KG1 (cell line): ENCODE data around the gene GPRC5A.

ENCODE experiments used
- DNase-seq: peaks from one replicate; lab custom pipeline; 2025; lab: John Stamatoyannopoulos, UW

GPRC5A gene

DNA sequence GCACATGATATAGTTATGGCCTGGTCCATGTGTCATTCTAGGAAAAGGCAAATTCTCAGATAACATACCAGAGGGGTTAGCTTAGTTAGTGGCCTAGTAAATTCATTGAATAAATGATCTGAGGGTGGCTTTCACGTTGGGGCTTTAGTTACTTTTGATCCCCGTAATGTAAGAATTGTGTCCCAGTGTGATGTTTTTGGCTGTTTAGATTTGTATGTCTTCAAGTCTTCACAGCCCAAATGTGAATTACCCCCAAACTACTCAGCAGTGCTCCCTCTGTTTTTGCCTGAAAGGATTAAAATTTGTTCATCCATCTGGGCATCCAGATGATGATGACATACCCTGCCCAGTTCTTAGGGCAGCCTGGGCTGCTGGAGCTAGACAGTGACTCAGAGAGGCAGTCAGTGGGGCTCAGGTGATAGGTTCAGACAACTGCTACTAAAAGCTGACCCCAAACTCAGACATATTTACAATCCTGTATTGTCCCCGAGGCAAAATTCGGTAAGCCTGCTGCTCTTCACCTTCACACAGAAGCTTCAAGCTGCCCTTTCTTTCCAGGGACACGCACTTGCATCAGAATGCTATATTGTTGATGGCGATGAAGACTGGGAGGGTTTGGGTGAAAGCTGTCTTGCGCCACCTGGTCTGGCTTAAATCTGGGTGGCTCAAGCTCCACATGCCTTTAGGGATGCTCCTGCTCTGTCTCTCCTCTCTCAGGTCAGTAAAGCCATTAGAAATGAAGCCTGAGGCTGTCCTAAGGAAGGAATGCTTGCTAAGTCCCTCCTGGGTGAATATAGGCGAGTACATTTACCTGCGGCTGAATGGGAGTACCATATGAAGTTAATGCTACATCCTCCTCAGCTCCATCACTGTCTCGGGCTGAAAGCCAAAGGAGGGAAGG, 50.3 kb downstream of the GPRC5A start:
- DNase-seq: no peak

DNA sequence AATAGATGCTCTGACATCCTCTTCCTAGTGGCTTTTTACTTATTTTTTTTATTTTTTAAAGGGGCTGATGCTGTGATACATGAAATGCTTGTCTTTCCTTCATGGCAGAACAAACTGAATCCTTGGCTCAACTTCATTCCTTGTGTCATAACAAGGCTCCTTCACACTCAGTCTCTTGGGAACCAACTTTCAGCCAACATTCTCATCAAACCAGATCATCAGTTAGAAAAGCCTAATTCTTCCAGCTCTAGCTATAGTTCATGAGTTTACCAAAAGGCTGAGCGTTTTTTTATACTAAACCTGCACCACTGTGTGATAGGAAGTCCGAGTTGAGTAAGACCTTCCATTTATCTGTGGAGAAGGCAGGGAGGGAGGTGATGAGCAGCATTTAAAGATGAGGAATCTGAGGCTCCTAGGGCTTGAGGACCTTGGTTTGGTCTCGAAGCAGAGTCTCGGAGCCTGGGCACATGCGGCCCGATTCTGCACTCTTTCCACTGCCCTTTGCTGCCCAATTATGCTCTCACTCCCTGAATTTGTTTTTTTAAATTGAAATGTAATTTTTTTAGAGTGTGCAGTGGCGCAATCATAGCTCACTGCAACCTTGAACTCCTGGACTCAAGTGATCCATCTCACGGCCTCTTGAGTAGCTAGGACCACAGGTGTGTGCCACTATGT, 52.4 kb downstream of the GPRC5A start:
- no peak for DNase-seq

DNA sequence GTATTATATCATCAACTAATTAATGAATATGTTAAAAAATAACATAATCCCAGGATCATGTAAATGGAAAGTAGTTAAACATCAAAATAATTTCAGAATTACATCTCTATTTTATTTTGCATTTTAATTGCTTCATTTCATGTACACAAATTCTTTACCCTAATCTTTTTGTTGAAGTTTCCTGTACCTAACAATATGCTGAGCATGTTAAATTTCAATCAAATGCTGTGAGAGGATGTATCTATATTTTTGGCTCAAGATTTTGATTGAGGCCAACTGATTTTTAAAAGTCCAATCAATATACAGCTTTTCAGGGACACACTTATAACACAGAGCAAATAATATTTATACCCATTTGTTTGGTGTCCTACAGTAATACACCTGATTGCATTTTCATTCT, 54.2 kb downstream of the GPRC5A start:
- DNase-seq: no peak

DNA sequence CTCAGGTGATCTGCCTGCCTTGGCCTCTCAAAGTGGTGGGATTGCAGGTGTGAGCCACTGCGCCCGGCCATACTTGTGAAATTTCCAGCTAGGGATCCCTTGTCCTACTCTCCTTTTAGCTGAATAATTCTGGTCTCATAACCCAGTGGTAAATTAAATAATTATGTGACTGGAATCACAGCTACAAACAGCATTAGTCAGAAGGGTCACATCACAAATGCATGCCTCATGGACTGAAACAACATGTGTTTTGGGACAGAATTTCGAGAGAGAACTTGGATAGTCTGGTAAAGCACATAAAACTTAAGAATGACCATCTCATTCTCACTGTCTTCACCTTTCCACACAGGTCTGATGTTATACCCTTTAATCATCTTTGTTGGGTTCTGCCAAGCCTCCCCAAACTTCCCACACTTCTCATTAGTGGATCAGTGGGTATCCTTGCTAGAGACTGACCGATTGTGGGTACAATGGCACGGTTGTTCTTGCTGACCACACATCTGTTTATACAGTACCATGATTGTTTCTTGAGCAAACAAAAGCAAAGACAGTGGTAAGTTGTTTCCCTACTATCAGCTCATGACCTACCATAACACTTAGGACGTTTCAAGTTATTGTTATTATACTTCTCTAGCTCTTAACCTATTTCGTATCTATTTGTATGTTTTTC, 55.5 kb downstream of the GPRC5A start:
- no peak for DNase-seq

DNA sequence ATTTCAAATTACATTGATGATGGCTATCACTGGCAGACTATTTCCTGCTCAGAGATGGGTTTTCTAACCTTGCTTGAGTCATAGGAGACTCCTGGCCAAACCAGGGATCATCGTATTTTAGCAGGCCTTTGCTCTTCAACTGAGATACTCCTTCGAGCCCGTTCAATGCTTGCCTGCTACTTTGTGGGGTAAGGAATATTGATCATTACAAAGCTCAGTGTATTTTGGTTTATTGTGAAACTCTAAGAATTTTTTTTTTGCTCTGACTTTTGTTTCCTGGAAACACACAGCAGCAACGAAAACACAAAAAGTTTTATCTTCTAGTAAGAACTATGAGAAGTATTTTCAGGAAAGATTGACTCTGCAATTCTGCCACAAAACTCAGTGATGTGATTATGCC, 56.5 kb downstream of the GPRC5A start:
- DNase-seq: no peak

DNA sequence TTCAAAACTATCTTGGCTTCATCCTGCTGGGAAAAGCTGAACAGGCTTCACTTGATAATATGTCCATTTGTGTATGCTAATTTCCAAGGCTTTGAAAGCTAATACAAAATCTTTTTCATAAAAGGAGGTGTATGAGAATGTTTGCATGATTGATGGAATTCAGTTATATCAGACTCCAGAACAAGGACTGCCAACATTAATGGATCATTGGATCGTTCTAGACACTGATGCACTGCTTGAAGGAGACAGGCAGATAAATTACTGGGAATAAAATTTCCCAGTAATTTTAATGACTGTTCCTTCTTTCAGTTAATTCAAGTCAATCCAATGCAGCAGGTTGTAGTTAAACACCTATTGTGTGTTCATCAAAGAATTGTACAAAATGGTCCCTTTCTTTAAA, 60.1 kb downstream of the GPRC5A start:
- no peak for DNase-seq

DNA sequence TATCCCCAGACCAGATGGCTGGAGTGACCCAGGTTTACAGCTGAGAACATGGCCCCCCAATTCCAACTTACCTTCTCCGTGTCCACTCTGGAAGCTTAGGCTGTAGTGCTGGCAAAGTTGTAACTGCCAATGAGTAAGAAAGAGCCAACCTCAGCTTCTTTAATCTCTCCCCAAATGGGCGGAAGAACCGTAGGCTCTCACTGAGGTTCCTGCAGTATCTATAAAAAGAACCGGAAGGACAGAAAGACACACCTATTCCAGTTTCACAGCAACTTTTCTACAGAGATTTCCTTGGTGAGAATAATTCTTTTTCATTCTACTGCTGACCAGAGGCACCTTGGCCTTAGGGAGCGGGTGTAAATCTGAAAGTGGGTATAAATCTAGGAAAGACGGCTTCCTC, 60.7 kb downstream of the GPRC5A start, which contains the start of gene GPRC5D:
Gene GPRC5D, minus strand, starts transcription at position 135 of the 400 bp plus-strand sequence. CDS start 1,786 bp downstream, outside the sequence.
- no peak for DNase-seq

DNA sequence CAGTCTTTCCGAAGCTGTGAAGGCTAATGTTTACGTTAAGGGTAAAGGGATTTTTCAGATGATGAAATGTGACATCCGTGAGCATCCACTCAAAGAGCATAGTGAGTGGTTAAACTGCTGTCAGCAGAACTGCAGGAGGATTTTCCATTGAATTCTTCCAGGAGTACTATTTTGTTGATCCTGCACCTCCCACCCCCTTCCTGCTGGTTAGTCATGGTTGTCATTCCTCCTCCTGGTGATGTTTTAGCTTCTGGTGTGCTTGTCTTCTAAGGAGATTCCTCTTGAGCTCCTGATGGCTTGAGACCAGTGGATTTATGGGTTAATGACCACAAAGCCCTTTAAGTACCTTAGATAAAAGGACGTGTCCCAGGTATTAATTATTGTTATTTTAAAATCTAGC, 63.0 kb downstream of the GPRC5A start:
- no peak for DNase-seq

DNA sequence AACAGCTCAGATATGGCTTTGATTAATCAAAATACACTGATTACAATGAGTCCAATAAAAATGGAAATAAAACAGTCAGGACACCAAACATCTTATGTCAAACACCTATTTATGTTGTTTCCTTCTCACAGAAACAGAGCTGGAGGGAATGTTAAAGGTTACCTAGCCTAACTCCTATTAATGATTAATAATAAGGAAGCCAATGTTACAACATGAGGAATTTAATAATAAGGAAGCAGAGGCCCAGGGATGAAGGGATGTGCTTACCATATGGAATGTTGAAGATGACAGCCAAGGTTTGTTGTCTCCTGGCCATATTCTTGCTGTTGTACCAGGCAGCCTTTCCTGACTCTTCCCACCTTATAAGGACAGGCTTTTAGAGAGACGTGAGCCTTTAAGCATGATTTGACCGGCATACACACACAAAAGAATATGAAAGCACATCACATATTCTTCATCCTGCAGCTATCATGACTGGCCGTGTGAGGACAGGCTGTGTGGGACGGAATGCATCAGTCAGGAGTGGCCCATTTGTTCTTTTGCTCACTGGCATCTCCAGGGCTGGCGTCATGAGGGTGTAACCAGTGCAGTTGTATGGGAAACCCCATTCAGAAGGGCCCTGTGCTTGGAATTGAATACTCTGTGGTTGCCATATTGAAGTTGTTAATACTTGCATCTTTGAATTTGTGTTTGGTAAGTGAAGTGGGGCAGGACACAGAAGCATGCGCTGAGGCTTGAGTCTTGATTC, 63.7 kb downstream of the GPRC5A start:
- no peak for DNase-seq

DNA sequence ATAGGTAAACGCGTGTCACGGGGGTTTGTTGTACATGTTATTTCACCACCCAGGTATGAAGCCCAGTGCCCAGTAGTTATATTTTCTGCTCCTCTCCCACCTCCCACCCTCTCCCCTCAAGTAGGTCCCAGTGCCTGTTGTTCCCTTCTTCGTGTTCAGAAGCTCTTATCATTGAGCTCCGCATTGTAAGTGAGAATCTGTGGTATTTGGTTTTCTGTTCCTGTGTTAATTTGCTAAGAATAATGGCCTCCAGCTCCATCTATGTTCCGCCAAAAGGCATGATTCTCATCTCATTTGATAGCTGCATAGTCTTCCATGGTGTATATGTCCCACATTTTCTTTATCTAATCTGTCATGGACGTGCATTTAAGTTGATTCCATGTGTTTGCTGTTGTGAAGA, 67.5 kb downstream of the GPRC5A start:
- DNase-seq: no peak

DNA sequence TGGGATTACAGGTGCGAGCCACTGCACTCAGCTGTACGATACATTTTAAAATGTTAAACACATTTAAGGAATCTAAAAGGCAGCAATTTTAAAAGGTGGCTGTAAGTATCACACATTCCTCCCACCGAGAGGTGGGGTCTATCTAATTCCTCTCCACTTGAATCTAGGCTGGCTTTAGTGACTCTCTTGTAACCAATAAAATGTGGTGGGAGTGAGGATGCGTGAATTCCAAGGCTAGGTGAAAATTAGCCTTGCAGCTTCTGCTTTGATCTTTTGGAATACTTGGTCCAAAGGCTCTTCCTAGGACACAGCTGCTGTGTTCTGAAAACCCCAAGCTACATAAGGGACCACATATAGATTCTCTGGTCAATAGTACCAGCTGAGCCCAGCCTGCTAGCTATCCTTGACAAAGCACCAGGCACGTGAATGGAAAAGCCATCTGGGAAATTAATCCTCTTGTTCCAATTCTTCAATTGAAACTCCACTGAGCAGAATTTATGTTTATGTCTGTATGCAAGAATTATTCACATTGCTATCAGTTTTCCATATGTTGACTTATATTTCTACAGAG, 69.4 kb downstream of the GPRC5A start:
- DNase-seq: no peak

DNA sequence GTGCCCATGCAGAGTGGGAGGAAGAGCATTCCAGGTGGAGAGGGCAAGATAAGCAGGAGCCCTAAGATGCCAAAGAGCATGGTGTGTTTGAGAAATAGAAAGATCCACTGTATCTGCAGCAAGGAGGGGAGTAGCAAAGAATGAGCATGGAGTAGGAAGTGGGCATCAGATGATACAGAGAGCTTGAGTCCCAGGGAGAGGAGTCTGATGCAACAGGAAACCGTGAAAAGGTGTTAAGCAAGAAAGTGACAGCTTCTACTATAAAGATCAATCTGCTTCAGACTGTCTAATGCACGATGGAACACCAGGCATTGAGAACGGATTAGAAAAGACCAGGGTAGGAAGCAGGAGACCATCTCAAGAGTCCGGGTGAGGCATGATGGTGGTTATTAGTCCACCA, 72.9 kb downstream of the GPRC5A start:
- no peak for DNase-seq

DNA sequence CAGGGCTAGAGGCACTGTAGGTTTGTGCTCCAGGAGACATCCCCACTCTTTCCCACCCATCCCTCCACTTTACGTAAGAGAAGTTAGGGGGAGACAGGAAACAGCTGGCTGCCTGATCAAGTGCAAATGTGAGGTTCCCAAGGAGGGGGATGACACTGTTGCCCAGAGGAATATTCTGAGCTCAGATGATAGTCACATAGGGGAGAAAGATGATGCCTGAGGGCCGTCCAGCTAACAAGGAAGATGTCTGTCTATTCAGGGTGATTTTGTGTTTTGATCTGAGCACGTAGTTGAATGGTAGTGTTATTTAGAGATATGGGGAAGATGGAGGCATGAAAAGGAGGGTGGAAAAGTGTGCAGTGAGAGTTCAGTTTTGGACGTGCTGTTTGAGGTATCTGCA, 74.5 kb downstream of the GPRC5A start:
- DNase-seq: no peak
